Effector CD4-positive, alpha-beta T cell (primary cell): ENCODE measurements around the gene CDH2.

Experiments used
- DNase-seq: peaks from one replicate; pipeline ENCODE4 v3.0.0-alpha.2; 2020

CDH2 gene

DNA sequence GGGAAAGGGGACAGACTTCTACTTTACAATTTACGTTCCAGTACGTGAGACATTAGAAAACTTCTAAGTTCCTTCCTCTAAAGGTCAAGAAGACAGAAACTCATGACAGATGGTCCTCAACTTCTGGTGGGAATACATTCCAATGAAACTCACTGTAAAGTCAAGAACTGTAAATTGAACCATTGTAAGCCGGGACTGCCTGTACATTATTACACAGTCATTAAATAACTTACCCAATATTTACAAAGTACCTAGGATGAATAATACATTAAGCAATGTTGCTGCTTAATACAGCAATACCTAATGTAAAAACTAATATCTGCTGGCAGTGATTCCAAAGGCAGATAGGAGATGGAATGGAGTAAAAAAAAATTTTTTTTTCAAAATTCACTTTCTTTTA is 51.9 kb downstream of the CDH2 start:
- no peak for DNase-seq

DNA sequence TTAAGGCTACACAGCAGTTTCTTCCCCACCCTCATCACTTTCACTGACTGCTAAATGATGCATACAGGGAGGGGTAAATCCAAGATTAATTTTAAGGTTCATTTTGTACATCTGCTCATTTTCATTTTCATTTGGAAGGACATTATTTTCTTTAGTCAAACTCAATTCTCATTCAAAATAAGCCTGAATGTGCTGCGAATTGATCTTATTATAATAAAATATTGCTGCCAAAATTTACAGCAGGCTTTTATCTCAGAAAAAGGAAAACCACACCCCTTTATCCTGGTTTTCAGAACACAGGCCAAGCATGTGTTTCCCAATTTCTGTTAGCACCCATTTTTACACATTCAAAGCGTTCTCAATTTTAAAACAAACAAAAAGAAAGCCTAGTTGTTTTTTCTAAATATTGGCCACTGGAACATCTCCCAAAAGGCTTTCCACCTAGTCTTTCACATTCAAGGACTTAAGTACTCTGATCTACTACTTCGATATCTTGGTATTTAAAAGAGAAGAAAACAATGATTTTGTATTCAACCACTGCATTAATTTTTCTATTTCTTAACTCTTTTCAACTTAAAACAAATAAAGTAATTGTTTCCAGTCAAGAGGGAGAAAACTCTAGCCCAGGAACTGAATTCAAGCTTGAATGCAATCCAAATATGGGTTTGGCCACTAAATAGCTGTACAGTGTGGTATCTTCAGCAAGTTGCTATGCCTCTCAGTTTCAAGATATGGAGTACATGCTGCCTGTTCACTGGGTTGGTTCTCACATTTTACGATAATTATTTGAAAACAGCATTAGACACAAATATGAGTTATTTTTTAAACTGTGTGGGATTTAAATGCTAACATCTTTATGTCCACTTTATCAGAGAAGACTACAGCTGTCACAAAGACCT is 52.5 kb downstream of the CDH2 start:
- DNase-seq = no peak

DNA sequence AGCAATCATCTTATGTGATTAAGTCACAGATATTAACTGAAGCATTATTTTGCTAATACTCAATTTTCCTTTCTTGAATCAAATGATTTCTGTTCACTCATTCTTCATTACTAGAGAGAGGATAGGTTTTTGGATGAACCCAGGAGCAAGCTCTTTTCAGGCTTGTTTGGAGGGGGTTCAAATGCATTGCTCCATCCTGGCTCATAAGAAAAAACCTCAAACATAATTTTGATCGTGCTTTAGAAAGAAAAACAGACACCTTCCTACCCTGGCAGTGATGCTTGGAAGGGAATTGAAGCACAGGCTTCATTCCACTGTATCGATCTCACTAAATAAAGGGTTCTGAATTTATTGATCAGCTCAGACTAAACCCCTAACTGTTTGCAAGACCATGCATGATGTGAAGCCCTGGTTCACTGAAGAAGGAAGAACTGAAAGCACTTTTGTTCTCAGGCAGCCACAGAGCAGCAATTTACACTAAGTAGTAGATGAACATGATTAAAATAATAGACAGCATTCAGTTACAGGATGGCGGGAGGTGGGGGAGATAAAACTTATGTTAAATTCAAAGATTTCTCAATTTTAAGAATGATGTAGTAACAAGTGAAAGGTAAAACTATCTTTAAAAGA is 53.4 kb downstream of the CDH2 start:
- no peak for DNase-seq

DNA sequence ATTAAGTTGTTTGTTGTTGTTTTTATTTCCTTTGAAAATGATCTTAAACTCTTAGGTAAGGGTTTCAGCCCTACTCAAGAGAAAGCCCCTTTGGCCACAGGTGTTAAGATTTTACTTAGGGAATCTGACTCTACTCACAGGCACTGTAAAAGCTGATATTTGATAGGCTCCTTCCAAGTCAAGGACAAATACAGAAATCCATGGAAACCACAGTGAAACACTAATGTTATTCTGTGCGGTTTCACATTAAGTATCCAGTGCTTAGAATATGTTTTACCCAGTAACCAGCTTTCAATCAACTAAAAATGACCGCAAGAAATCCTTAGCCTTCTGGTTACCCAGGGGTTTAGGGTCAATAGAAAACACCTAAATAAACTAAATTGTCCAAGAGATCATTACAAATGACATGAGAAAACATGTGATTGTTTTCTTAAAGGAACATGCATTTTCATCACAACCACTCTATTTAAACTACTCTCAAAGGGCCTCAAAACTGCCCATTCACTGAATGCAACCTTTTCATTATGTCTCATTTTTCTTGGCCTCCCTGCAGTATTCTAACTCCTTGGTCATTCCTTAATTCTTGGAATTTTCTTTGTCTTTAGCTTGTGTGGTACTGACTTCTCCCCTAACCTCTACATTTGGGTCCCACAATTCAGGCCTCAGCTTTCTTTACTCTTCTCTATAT is 56.0 kb downstream of the CDH2 start:
- DNase-seq = no peak

DNA sequence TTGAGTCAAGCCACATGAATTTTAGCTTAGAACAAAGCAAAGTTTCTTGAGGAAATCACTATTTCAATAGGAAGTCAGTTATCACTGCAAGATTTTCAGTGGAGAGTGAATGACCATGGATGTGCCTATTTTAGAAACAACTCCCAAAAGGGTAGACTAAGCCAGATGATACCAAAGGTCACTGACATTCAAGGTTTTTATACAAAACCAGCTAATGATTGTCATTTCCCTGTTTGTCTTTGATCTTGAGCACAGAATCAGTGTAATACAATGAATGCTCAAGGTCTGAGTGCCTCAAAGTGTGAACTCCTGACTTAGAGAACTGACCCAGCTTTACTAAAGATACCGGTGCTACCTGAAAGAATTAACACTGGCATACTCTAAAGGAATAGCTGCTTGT is 60.5 kb downstream of the CDH2 start:
- no peak for DNase-seq

DNA sequence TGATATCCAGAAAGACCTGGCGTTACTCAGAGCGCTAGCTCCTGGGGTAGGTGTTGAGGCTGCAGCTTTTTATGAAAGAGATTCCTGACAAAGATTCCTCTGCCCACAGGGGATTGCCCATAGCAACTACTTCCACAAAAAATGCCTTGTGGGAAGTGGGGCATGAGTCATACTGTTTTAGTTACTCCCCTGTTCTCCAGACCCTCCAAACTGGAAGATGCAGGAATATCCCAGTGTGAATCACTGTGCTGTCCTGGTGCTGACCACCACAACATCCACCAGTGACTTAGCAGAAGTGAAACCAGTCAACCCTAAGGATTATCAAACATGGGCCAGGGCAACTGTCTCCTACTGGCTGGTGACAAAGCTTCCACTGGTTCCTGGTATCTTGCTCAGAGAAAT is 61.8 kb downstream of the CDH2 start:
- no peak for DNase-seq

DNA sequence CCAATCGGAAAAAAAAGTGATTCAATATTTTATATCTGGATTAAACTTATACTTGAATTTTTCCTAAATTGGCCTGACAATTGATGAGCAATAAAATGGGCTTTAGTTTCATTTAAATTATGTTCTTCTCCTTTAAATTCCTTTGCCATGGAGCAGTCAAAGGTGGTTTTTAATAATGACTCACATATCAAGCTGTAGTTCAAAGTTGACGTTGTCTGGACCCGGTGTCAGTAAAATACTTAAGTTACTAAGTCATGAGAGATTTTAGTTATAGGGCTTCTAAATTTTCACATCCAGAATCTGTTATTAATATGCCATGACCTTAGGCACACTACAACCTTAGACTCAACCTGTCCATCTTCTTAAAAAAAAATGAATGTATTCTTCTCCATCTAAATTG is 62.5 kb downstream of the CDH2 start:
- DNase-seq = no peak

DNA sequence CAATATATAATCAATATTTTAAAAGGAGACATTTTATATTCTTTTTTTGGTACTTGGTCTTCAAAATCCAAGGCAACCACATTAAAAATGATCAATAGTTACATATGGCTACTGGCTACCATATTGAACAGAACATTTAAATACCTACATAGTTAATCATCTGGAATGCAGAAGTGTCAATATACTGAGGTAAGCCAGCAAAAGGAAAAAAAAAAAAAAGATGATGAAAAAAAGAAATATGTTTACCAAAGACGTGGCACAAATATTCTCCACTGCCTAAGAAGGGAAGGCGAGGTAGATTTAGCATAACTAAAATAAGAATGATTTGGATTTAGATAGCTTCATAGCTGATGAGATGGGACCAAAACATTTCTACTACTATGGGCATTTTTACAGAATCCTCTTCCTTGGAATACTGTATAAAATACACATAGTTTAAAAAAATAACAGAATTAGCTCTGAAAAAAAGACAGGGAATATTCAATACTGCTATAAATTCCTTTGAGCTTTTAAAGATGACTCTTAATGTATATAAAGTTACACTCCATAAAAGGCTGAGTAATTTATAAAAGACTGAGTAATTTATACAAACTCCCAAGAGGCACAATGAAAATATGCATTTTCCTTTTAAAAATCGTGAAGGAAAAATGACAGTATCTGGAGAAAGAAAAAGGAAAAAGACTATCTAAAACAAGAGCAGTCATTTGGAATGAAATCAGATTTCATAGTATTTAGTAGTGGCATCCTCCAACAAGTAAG is 63.5 kb downstream of the CDH2 start:
- DNase-seq = no peak

DNA sequence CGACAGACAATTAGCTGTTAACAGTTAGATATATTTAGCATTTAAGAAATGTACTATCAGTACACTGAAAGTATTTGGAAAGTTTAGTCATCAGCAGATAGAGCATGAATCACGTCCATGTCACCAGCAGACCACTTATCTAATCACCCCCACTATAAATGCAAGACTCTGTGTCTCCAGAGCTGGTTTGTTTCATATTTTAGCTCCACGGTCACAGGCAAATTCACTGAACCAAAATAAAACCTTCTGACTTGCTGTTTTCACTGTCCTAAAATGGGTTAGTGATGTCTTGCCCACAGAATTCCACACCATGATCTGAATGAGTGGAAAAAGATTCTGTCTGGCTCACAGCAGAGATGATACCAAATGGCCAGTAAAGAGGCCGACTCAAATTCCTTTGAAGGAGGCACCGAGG is 64.9 kb downstream of the CDH2 start:
- DNase-seq = no peak

DNA sequence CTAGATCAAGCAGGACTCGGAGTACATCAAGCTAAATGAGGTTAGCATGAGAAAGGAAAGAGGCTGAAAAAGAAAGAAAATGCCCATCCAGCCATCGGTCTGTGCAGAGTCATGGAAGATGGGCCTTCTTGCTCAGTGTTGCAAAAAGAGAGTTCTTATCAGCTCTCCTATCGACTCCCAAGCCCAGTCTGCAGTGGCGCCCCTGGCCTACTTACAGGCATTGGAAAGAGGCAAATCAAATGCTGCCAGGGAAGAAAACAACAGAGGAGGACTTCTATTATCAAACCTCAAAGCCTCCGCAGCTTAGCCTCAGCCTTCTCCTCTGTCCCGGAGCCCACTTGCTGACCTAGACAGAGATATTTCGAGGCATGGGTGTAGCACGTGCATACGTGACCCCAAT is 66.0 kb downstream of the CDH2 start:
- DNase-seq = no peak

DNA sequence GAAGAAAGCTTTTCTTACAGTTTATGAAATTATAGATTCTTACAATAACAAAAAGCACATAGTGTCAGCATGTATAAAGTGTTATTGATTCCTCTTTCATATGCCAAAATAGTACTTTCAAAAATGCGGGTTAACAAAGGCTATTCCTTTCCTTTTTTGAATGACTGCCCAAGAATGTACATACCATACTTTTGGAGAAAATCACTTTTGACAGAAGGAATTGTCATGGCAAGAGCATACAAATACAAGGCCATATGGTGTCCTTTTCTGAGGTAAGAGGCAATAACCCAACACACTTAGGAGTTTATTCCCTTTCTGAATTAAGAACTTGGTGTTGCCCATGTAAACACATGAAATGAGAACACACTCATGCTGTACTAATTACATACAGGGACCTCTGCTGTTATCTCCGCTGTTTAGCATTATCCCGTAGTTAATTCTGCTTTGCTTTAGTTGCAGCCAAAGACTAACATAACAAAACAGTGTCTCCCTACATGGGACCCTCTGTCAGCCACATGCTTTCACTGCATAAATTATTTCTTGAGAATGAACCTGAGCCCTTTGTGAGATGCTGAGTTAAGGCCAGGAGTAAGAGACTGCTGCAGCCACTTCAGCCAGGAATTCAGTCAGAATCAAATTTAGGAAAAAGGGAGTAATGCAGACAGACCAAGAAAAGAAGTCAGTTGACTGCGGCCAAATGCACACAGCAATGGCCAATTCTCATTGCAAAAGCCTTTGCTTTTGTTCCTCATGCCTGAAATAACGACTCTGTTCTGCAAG is 67.0 kb downstream of the CDH2 start:
- DNase-seq = no peak

DNA sequence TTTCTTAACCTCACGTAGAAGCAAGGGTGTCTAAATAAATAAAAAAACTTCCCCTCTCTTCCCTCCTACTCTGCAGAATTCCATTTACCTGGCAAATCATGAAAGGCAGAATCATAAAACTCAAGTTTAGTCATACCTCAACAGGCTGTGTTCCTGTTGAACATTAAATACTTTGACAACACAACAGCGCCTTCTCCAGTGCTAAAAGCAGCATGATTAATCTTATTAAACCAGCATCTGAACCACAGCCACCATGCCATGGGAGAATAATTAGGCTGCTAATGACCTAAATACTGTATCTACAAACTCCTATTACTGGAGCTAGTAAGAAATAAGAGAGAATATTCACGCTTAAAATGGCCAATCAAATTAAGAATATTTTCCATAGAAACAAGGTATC is 68.1 kb downstream of the CDH2 start:
- DNase-seq = no peak

DNA sequence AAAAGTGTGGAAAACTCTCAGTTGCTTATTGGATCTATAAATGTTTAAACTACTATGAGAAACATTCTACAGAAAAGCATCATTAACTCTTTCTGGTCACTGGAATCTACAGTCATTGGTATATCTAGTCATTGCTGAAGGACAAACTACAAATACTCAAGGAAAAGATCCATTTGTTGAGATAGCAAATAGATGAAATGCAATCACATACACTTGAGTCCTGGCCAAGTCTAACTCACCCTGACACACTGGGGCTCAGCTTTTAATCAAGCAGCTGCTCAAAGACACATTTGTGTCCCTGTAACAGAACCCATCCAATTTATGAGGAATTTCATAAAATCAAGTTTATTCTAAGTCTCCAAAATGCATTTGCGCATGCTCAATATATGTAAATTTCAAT is 68.7 kb downstream of the CDH2 start:
- DNase-seq = no peak

DNA sequence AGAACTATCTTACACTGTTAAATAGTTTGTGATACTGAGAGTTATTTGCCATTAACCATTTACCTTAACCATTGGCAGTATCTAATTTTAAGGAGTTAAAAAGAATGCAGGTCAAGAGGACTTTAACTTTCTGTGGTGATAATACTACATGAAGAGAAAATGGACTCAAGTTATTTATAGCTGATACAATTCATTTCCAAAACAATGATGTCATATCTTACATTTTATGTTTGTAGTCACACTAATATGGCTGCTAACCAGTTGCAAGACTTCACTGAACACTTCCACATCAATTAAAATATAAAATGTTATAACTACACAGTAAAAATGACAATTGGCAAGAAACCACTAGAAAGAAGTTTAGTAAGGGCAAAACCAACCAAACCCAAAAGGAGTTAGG is 77.7 kb downstream of the CDH2 start:
- no peak for DNase-seq

DNA sequence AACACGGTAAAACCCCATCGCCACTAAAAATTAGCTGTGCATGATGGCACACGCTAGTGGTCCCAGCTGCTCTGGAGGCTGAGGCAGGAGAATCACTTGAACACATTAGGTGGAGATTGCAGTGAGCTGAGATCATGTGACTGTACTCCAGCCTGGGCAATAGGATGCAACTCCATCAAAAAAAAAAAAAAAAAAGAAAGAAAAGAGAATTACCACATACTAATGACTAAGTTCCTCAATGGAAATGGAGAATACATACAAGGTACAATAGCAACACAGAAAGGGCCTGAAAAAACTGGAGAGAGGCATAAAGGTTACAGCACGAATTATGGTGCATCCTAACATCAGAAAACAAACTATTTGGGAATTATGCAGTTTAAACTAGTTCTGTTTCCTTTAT is 81.3 kb downstream of the CDH2 start:
- DNase-seq = no peak

DNA sequence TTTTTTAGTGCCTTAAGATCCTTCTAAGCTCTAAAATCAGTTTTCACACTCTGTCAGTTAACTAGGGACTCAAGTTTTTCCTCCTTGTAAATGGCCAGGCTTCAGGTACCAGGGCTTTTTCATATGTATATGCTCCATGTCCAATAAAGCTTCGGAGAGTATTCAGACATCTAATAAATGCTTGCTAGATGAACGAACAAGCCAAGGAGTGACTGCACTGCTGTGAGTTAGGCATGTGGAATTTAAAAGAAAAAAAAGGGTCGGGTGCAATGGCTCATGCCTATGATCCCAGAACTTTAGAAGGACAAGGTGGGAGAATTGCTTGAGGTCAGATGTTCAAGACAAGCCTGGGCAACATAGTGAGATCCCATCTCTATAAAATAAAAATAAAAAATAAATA is 81.9 kb downstream of the CDH2 start:
- no peak for DNase-seq

DNA sequence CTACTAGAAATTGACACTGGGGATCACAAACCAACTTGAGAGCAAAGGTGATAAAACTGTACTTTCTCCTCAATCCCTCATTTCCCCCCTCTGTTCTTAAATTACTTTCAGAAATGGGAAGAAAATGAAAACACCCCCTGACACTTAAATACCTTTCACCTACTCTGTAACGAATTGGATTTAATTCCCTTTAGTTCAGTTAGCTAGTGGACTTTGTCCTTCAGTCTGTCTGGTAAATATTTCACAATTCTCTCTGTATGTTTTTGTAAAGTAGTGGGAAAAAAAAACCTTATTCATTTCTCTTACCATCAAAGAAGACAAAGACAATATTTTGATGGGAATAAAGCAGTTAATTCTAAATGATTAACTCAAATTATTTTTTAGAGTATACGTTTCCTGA is 85.7 kb downstream of the CDH2 start:
- DNase-seq = no peak

DNA sequence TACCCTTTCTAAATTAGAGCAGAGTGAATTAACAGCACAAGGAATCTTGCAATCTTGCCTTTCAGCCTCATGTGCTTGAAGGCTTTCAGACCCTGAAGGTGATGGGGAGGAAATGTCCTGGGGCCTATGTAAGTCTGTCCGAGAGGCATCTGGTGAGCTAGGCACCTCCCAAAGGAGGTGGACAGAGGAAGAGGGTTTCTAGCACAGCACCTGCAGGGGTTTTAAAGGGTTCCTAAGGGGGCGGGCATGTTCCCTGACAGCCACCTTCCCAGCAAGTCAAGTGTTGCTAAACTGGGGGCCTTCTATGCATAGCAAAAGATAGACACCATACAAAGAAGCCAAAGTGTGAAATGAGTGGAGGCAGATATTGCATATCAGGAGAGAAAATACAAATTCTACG is 88.5 kb downstream of the CDH2 start:
- no peak for DNase-seq

DNA sequence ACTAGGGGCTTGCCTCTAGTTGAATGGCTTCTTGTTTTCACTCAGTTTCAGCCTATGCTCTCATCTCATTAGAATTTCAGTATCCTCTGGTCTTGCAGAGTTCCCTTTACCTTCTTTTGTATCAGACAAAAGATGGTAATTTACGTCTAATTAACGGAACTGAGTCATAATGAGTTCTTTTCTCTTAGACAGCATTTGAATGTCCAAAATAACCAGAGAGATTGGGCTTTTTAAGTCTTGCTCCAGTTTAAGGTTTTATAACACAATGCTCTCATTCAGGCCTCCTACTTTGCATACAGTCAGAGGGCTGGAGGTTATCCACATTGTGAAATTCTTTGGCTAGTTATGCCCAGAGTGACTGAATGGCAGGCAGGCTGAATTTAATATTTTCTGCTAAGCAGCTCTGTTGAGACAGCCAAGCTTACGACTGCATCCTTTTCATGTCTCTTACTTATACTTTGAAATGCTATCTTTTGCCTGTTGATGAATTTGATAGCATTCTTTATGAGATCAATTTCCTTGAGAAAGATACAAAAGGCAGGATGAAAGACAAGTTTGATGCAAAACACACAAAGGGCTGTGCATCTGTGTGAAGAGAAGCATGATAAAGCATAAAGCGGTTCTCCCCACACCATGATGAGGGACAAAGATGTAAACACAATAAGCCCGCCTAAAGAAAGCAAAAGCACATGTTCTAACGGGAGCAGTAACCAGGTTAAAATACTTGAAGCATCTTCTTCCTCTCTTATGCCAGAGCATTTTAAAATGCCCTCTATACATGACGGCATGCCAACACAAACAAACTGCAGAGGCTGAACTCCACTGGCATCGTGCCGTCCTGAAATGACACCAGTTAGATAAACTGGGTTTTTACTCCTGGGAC is 90.0 kb downstream of the CDH2 start:
- DNase-seq = no peak

DNA sequence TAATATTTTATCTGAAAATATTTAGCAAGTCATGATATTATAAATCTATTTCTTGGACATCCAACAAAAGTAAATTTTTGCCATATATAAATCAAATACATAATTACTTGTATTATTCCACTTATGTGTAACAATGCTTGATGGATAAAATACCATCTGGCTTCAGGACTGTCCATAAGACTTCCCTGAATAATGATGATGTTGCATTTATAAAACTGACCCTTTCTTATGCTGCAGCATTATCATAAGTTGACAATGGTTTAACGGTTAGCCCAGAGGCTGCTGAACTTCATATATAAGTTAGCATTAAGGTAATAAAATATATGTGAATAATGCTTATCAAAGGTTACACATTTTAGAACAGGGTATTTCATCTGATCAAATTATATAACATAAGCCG is 95.4 kb downstream of the CDH2 start:
- no peak for DNase-seq

DNA sequence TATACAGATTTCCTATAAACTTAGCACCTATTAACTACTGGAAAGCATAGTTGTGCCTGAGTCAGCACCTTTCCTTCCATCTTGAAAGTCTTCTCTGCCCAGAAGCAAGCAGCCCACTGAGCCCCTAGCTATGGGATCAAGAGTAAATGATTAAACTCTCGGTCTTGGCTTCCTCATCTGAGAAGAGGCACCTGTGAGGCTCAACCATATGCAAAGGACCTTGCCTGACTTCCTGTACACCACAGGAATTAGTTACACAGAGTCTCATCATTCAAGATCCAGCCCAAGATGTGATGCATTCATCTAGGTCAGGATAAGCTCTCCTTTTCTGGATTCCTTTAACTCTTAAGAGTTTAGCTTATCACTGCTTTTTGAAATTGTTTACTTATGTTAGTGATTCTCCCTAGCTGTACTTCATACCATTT is 96.0 kb downstream of the CDH2 start:
- no peak for DNase-seq
